Activated CD4-positive, alpha-beta T cell treated with anti-CD3 and anti-CD28 coated beads, Interleukin-2, Interleukin-4, amounts not matched to agents 100 ng/mL and 50 ng/mL, durations not matched to agents 16 hours and 8 hours (primary cell): ENCODE measurements around the gene GJD3.

Experiments used
- DNase-seq: peaks from one replicate; pipeline ENCODE4 v3.0.0-alpha.2; 2020; ENCODE audit warnings: low spot score

GJD3 gene

GRCh38 chr17:40351359-40352236 lies 12.9 kb downstream of the GJD3 start:
- no peak for DNase-seq

GRCh38 chr17:40350689-40351358 lies 13.7 kb downstream of the GJD3 start:
- DNase-seq = no peak

GRCh38 chr17:40349895-40350688 lies 14.4 kb downstream of the GJD3 start:
- no peak for DNase-seq

- no peak for DNase-seq
These were observed 15.1 kb downstream of the GJD3 start for GRCh38 chr17:40349477-40349894.

- no peak for DNase-seq
These were observed 15.7 kb downstream of the GJD3 start for GRCh38 chr17:40348562-40349476.

- no peak for DNase-seq
These were observed 16.4 kb downstream of the GJD3 start for GRCh38 chr17:40348136-40348504.

GRCh38 chr17:40347319-40348135 lies 17.0 kb downstream of the GJD3 start:
- no peak for DNase-seq

GRCh38 chr17:40346765-40347158 lies 17.8 kb downstream of the GJD3 start:
- DNase-seq = no peak

- no peak for DNase-seq
These were observed 18.4 kb downstream of the GJD3 start for GRCh38 chr17:40345994-40346764.

GRCh38 chr17:40345161-40345993 lies 19.2 kb downstream of the GJD3 start:
- DNase-seq = no peak

- DNase-seq = no peak
These were observed 19.9 kb downstream of the GJD3 start for GRCh38 chr17:40344421-40345160.

- DNase-seq = no peak
These were observed 21.1 kb downstream of the GJD3 start for GRCh38 chr17:40343219-40344119.

- DNase-seq = no peak
These were observed 21.9 kb downstream of the GJD3 start for GRCh38 chr17:40342504-40343218.

GRCh38 chr17:40341808-40342503 lies 22.6 kb downstream of the GJD3 start:
- DNase-seq = no peak

GRCh38 chr17:40340880-40341807 lies 23.4 kb downstream of the GJD3 start:
- DNase-seq = peak; percentile 90
